Smooth muscle cell of the brain vasculature (primary cell): ENCODE measurements around the gene RAD51C.
A peak's percentile ranks its signal among the peaks of the same experiment; 100 is the strongest.
"Not testable (repeated sequence)": the region's sequence is repeated elsewhere in the genome, so short reads cannot be mapped to it uniquely, and the experiment has no call there.

Experiments used
- DNase-seq: peaks from one replicate; pipeline ENCODE4 v3.0.0-alpha.2; 2012; ENCODE audit warnings: low read depth, low spot score

RAD51C gene

GRCh38 chr17:58692239-58693055 lies at the start of gene RAD51C:
RAD51C (plus strand) TSS chr17:58692602; CDS start chr17:58692644, 42 bp downstream.
- peak; percentile 62 for DNase-seq

- no peak for DNase-seq
Measured at GRCh38 chr17:58643147-58643546, 49.3 kb upstream of the RAD51C start.

GRCh38 chr17:58648236-58648635 lies 44.2 kb upstream of the RAD51C start:
- no peak for DNase-seq

GRCh38 chr17:58657962-58658803 lies 34.2 kb upstream of the RAD51C start:
- not testable (repeated sequence) for DNase-seq

GRCh38 chr17:58658804-58659713 lies 33.3 kb upstream of the RAD51C start:
- peak; percentile 85 for DNase-seq

GRCh38 chr17:58659714-58660084 lies 32.7 kb upstream of the RAD51C start:
- not testable (repeated sequence) for DNase-seq

- no peak for DNase-seq
Measured at GRCh38 chr17:58660621-58661020, 31.8 kb upstream of the RAD51C start.

GRCh38 chr17:58661499-58661898 lies 30.9 kb upstream of the RAD51C start:
- no peak for DNase-seq

GRCh38 chr17:58664302-58664701 lies 28.1 kb upstream of the RAD51C start:
- DNase-seq: no peak

- no peak for DNase-seq
Measured at GRCh38 chr17:58665946-58666857, 26.2 kb upstream of the RAD51C start.

GRCh38 chr17:58666858-58667267 lies 25.5 kb upstream of the RAD51C start:
- no peak for DNase-seq

GRCh38 chr17:58667934-58668597 lies 24.3 kb upstream of the RAD51C start:
- DNase-seq: no peak

GRCh38 chr17:58668598-58668935 lies 23.8 kb upstream of the RAD51C start:
- DNase-seq: no peak

- DNase-seq: no peak
Measured at GRCh38 chr17:58669853-58670252, 22.5 kb upstream of the RAD51C start.

- no peak for DNase-seq
Measured at GRCh38 chr17:58671969-58672368, 20.4 kb upstream of the RAD51C start.

- no peak for DNase-seq
Measured at GRCh38 chr17:58677194-58677880, 15.1 kb upstream of the RAD51C start.

GRCh38 chr17:58678287-58678686 lies 14.1 kb upstream of the RAD51C start:
- not testable (repeated sequence) for DNase-seq

GRCh38 chr17:58679263-58680037 lies 13.0 kb upstream of the RAD51C start:
- no peak for DNase-seq

- DNase-seq: no peak
Measured at GRCh38 chr17:58680038-58680369, 12.4 kb upstream of the RAD51C start.
